MM.1S (cell line): ENCODE results near the gene IL3.

Source experiments
- DNase-seq: peaks from one replicate; pipeline ENCODE4 v3.0.0-alpha.2; 2015
- H2AFZ ChIP-seq: fragments of 300-600 bp; sonication (generic); 2 replicates; pipeline ENCODE4 v1.6.0; 2016; ENCODE audit warnings: antibody characterized with exemption, low read length
- H3F3A ChIP-seq: fragments of 300-600 bp; sonication (generic); 2 replicates; pipeline ENCODE4 v1.6.1; 2016; ENCODE audit warnings: mild to moderate bottlenecking, antibody characterized with exemption, low read length, moderate library complexity, mixed read lengths; ENCODE audit not compliant: insufficient read depth
- H3K27ac ChIP-seq: fragments of 300-600 bp; sonication (generic); 2 replicates; pipeline ENCODE4 v1.5.1; 2016; ENCODE audit warnings: mild to moderate bottlenecking, low read length
- H3K27me3 ChIP-seq: fragments of 300-600 bp; sonication (generic); replicated peaks from 2 replicates; pipeline ENCODE4 v1.6.0; 2016; ENCODE audit warnings: low read length; ENCODE audit not compliant: insufficient read depth
- H3K36me3 ChIP-seq: fragments of 300-600 bp; sonication (generic); replicated peaks from 2 replicates; pipeline ENCODE4 v1.6.1; 2016; ENCODE audit warnings: mild to moderate bottlenecking, low read length, mixed read lengths; ENCODE audit not compliant: insufficient read depth
- H3K4me1 ChIP-seq: fragments of 300-600 bp; sonication (generic); 2 replicates; pipeline ENCODE4 v1.6.1; 2016; ENCODE audit warnings: low read length, mixed read lengths
- H3K4me2 ChIP-seq: fragments of 300-600 bp; sonication (generic); 2 replicates; pipeline ENCODE4 v1.6.0; 2016; ENCODE audit warnings: low read depth, low read length
- H3K4me3 ChIP-seq: fragments of 300-600 bp; sonication (generic); 2 replicates; pipeline ENCODE4 v1.5.1; 2016; ENCODE audit warnings: low read length, mixed read lengths
- H3K79me2 ChIP-seq: fragments of 300-600 bp; sonication (generic); 2 replicates; pipeline ENCODE4 v1.6.1; 2016; ENCODE audit warnings: mixed run types, low read length, mixed read lengths
- H3K9ac ChIP-seq: fragments of 300-600 bp; sonication (generic); 2 replicates; pipeline ENCODE4 v1.6.1; 2016; ENCODE audit warnings: low read length, mixed read lengths
- H3K9me2 ChIP-seq: fragments of 300-600 bp; sonication (generic); replicated peaks from 2 replicates; pipeline ENCODE4 v1.6.1; 2016; ENCODE audit warnings: mild to moderate bottlenecking, low read length, mixed read lengths; ENCODE audit not compliant: insufficient read depth
- H3K9me3 ChIP-seq: fragments of 300-600 bp; sonication (generic); replicated peaks from 2 replicates; pipeline ENCODE4 v1.6.1; 2016; ENCODE audit warnings: mild to moderate bottlenecking, low read length, mixed read lengths; ENCODE audit not compliant: insufficient read depth
- H4K20me1 ChIP-seq: fragments of 300-600 bp; sonication (generic); 2 replicates; pipeline ENCODE4 v1.6.1; 2016; ENCODE audit warnings: mild to moderate bottlenecking, low read length, moderate library complexity, mixed read lengths; ENCODE audit not compliant: insufficient read depth
- CTCF ChIP-seq: fragments of 300-600 bp; sonication (generic); IDR thresholded peaks from 2 replicates; pipeline ENCODE4 v1.5.1; 2016; ENCODE audit warnings: antibody characterized with exemption, low read length, mixed read lengths
- EZH2 ChIP-seq: fragments of 300-600 bp; sonication (generic); optimal IDR thresholded peaks from 2 replicates; pipeline ENCODE3; 2017; ENCODE audit warnings: low read depth, mild to moderate bottlenecking, antibody characterized with exemption, low read length, mixed read lengths
- EZH2phosphoT487 ChIP-seq: fragments of 300-600 bp; sonication (generic); IDR thresholded peaks from 2 replicates; pipeline ENCODE4 v1.6.1; 2018; ENCODE audit warnings: antibody characterized with exemption, low read length

The IL3 gene

DNA sequence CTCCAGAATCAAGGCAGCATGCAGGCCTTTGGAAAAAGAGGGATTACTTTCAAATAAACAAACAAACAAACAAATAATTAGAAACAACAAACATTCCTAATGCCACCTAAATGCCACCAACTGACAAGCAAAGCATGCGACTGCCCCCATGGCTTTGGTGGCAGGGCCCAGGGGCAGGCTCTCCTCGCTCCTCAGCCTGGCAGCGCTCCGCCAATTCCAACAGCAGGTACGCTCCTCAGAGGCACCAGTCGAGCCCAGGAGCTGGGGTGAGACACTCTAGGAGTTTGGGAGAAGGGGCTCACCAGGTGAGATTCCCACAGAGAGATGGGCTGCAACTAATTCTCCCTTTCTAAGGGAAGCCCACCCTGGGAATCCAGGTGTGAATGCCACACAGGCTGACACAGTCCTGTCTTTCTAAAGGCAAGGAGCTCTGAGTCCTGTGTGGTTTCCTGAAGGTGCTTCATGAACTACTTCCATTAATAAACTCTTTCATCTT is 41.0 kb downstream of the IL3 start:
- H3K4me1 ChIP-seq: peaks cover 71% of the 10 kb centered on the region
- peak overlapping the region; percentile 94 for H3K4me2 ChIP-seq
- H3K36me3 ChIP-seq: no peaks in the 10 kb centered on the region
- TF ChIP-seq CTCF: no peak
- TF ChIP-seq EZH2: no peak
- no peak for TF ChIP-seq EZH2phosphoT487
- H3K4me3 ChIP-seq: peak overlapping the region; percentile 39
- no peak overlapping the region; the same call in 1 of the 2 replicates for H2AFZ ChIP-seq
- peak overlapping the region; percentile 100 for H3K27ac ChIP-seq
- H3K27me3 ChIP-seq: no peaks in the 10 kb centered on the region
- no peaks in the 10 kb centered on the region for H4K20me1 ChIP-seq
- DNase-seq: no peak
- H3K79me2 ChIP-seq: no peaks in the 10 kb centered on the region
- peak overlapping the region; percentile 67 for H3K9ac ChIP-seq
- H3K9me2 ChIP-seq: no peaks in the 10 kb centered on the region
- H3F3A ChIP-seq: peaks cover 49% of the 10 kb centered on the region
- H3K9me3 ChIP-seq: no peaks in the 10 kb centered on the region

DNA sequence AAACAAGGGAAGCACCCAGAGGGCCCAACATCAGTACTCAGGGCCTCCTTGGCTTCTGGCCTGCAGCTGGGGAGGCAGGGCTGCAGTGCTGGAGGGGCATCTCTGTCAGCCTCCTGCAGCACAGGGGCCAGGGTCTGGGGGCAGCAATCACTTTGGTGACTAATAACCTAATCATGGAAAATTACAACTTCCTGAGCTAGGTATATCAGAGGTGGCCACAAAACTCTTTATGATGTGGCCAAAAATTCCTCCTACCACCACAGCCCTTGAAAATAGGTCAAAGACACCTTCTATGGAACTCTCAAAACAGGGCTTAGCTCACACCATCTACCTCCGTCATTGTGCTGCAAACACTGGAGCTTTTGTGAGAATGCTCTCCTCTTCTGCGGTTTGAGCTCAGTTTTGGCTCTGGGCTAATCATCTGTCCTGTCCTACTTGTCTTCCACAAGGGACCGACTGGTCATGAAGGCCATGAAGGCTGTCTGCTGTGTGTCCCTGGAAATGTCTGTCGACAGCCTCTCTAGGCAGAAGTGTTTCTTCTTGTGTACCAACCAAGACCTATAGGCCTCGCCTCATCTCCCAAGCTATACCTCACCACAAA is 41.7 kb downstream of the IL3 start:
- H3K9ac ChIP-seq: peak overlapping the region; percentile 89
- no peaks in the 10 kb centered on the region for H4K20me1 ChIP-seq
- H3K4me1 ChIP-seq: peaks cover 71% of the 10 kb centered on the region
- no peak for TF ChIP-seq CTCF
- no peaks in the 10 kb centered on the region for H3K9me3 ChIP-seq
- H3K79me2 ChIP-seq: no peaks in the 10 kb centered on the region
- H3K27ac ChIP-seq: peak overlapping the region; percentile 100
- no peak for DNase-seq
- no peak overlapping the region for H3K4me3 ChIP-seq
- H3K4me2 ChIP-seq: peak overlapping the region; percentile 94; the same call in 1 of the 2 replicates
- H3K9me2 ChIP-seq: no peaks in the 10 kb centered on the region
- H3K27me3 ChIP-seq: no peaks in the 10 kb centered on the region
- H3K36me3 ChIP-seq: no peaks in the 10 kb centered on the region
- peak overlapping the region; percentile 7; the same call in 1 of the 2 replicates for H2AFZ ChIP-seq
- H3F3A ChIP-seq: peaks cover 49% of the 10 kb centered on the region

DNA sequence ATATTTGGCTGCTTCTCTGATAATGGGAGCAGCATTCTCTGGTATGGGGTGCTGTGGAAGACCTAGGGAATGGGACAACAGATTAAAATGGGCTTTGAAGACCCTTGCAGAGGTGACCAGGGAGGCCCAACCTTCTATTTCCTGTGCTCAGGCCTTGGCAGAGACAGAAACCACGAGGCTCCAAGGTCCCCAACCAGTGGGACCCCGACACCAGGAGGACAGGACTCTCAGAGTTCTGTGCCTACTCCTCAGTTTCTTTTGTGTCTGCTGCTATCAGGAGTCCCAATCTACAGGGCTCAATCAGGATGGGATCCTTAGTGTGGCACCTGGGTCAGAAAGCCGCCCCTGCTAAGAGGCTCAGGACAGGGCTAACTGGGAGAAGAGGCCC is 42.5 kb downstream of the IL3 start:
- Histone ChIP-seq H3K4me3 (no peak overlapping the region; the same call in 1 of the 2 replicates), H3K4me2 (peak overlapping the region; percentile 53), H3K9me3 (no peaks in the 10 kb centered on the region), H3K9ac (peak overlapping the region; percentile 89), H3K27ac (peak overlapping the region; percentile 100), H3K36me3 (no peaks in the 10 kb centered on the region), H3F3A (peaks cover 49% of the 10 kb centered on the region), H4K20me1 (no peaks in the 10 kb centered on the region), H3K4me1 (peaks cover 71% of the 10 kb centered on the region), H2AFZ (peak overlapping the region; percentile 7; the same call in 1 of the 2 replicates), H3K9me2 (no peaks in the 10 kb centered on the region), H3K27me3 (no peaks in the 10 kb centered on the region), H3K79me2 (no peaks in the 10 kb centered on the region)
- TF ChIP-seq EZH2 (no peak), EZH2phosphoT487 (no peak), CTCF (no peak)
- DNase-seq: no peak
